Skeletal muscle tissue (tissue), 4 donors: Measurements from ENCODE around the gene PRDM16. TPM values are rescaled to one million over a fixed set of nuclear protein-coding genes. Genes with fewer than 3 reads are reported as not detected.

Experiments used
- H3K27ac ChIP-seq: one replicate; pipeline ENCODE4 v1.7.0; 2013; ENCODE audit warnings: mild to moderate bottlenecking, low read depth, low read length, inconsistent platforms
- H3K27me3 ChIP-seq, 3 donors: one replicate each; pipeline ENCODE4 v1.7.0; 2013; ENCODE audit warnings: low read length in 3 of 3; ENCODE audit not compliant: control insufficient read depth in 3 of 3, insufficient read depth in 3 of 3
- H3K36me3 ChIP-seq, 3 donors: one replicate each; pipeline ENCODE4 v1.7.0; 2013; ENCODE audit warnings: low read length in 3 of 3; ENCODE audit not compliant: control insufficient read depth in 3 of 3, insufficient read depth in 3 of 3
- H3K4me1 ChIP-seq, 3 donors: one replicate each; pipeline ENCODE4 v1.7.0; 2013; ENCODE audit warnings: low read length in 3 of 3, mild to moderate bottlenecking in 3 of 3; ENCODE audit not compliant: control insufficient read depth in 3 of 3, insufficient read depth in 3 of 3
- H3K4me3 ChIP-seq, 3 donors: one replicate each; pipeline ENCODE4 v1.7.0; 2013; ENCODE audit warnings: low read length in 3 of 3
- H3K9ac ChIP-seq, 3 donors: one replicate each; pipeline ENCODE4 v1.7.0; 2013; ENCODE audit warnings: low read length in 3 of 3, mild to moderate bottlenecking in 3 of 3, moderate library complexity in 2 of 3, low read depth in 1 of 3
- H3K9me3 ChIP-seq, 3 donors: one replicate each; pipeline ENCODE4 v1.7.0; 2013; ENCODE audit warnings: low read length in 3 of 3; ENCODE audit not compliant: control insufficient read depth in 3 of 3
- total RNA-seq: library from RNA; depleted of rRNA; stranded (reverse); fragments of >200 nt; gene quantifications from one replicate; pipeline ENCODE4 v1.2.3, GENCODE V29; 2014
- donor health status: Osteomylitis.

Gene PRDM16
- total RNA-seq, 1 donor from 2014 or later = 4.7 TPM

DNA sequence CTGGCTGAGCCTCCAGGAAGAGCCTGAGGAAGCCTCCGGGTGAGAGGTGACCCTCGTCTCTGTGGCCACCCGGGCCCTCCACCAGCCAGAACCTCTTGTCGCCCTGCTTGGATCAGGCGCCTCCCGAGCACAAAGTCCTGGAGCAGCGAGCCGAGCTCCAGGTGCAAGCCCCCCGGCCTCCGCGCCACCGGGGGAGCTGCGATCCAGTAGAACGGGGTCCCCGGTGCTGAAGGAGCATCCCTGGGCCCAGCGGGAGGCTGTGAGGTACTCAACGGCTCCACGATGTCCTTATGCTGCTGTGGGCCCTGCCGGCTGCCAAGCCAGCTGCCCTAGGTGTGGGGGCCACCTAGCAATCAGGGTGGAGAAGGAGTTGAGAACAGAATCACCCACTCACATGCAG is 102.8 kb downstream of the PRDM16 start:
- H3K9me3 ChIP-seq = no peaks in the 10 kb centered on the region
- H3K27me3 ChIP-seq = peaks cover 0 to 13% (median 3%) of the 10 kb centered on the region in 3 donors
- H3K4me3 ChIP-seq = peak overlapping the region in 1 of 3 donors; percentile 80
- H3K4me1 ChIP-seq = peaks cover 31 to 54% (median 40%) of the 10 kb centered on the region in 3 donors
- H3K27ac ChIP-seq = peak overlapping the region; percentile 96
- H3K9ac ChIP-seq = peak overlapping the region; percentile 67 to 97 (median 92)
- no peaks in the 10 kb centered on the region for H3K36me3 ChIP-seq

DNA sequence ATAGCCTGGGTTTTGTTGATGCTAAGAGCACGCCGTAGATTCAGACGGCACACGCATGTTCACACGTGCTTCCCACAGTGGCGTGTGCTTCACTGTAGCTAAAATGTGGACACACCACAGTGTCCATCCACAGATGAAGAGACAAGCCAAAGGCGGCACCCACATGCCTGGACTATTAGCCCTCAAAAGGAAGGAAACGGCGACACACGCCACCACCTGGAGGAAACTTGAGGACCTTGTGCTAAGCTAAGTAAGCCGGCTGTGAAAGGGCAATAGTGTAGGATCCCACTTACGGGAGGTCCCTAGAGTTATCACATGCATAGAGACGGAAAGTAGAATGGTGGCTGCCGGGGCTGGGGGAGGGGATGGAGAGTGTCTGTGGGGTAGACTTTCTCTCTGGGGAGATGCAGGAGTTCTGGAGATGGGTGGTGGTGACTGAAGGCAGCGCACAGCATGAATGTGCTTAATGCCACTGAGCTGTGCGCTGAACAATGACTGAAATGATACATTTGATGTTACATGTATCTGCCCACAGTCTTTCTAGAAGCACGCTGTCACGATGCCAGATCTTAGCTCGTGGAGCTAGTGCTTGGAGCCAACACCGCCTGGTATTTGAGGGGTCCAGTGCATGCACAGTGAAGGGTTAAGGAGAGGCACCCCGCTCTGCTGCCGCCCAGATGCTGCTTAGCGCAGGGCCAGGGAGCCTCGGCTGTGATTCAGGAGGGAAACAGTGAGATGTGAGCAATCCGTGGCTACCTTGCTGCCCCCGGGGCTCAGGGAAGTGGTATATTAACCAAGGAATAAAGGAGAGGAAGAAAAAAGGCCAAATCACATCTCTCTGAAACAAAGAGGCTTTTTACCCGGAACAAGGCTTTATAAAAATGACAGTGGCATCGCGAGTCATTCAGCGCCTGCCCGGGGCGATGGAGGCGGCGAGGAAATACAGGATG is 103.7 kb downstream of the PRDM16 start:
- Histone ChIP-seq H3K4me3 (no peak overlapping the region), H3K27me3 (peaks cover 0 to 13% (median 3%) of the 10 kb centered on the region in 3 donors), H3K9me3 (no peaks in the 10 kb centered on the region), H3K27ac (no peak overlapping the region), H3K9ac (no peak overlapping the region), H3K4me1 (peaks cover 31 to 54% (median 40%) of the 10 kb centered on the region in 3 donors), H3K36me3 (no peaks in the 10 kb centered on the region)

DNA sequence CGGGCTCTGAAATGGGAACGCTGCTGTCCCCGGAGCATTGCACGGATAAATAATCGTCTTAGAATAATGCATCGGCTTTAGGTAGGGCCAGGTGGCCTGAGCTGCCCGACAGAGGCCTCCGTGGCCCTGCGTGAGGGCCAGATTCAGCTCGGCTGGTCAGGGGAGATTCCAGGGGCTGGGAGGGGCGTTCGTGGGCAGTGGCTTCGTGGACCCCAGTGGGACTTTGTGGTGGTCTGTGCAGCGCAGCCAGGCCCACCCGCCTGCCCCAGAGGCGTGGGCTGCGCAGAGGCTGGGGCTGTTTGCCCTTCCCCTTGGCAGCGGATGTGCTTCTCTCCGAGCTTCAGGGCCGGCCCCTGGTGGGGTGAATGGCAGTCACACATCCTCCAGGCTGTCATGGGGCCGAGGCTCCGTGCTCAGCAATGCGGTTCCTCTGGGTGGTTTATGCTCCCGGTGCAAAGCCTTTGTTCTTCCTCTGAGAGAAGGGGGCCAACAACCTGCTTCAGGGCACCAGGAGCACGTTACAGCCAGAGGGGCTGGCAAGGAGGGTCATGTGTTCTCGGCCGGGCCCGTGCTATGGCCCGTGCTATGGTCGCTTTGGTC is 104.5 kb downstream of the PRDM16 start:
- Histone ChIP-seq H3K9me3 (no peaks in the 10 kb centered on the region), H3K27me3 (peaks cover 0 to 13% (median 3%) of the 10 kb centered on the region in 3 donors), H3K4me3 (no peak overlapping the region), H3K9ac (no peak overlapping the region), H3K4me1 (peaks cover 31 to 54% (median 40%) of the 10 kb centered on the region in 3 donors), H3K36me3 (no peaks in the 10 kb centered on the region), H3K27ac (no peak overlapping the region)

DNA sequence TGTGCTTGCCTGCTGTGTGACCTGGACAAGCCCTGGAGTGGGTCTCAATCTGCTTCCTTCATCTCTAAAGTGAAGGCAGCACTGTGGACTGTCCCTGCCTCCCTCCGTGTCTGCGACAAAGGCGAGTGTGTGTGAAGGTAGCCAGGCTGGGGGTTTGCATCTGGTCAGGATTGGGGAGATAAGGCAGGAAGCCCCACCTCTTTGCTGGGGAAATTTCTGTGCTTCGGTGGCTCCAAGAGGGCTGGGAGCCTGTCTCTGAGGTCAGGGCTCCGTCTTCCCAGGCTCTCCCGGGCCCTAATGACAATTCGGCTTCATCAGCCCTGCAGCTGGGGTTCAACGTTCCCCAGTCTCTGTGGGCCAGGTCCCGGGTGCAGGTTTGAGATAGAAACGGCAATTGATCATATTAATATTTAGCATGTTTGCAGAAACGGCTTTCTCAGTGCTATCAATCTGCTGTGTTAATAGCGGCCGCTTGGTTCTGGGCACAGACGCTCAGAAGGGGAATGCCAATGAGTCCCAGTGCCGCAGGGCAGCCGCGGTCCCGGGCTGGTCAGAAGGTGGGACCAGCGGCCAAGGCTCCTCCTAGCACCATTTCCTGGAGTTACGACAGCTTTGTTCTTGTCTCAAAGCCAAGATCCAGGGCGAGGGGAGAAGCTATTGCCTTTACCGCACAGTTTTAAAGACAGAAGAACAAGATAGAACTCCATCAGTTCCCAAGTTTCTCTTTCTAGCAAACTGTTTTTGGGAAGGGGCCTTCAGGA is 105.7 kb downstream of the PRDM16 start:
- H3K4me3 ChIP-seq = peak overlapping the region in 1 of 3 donors; percentile 35
- no peaks in the 10 kb centered on the region for H3K9me3 ChIP-seq
- peaks cover 0 to 13% (median 3%) of the 10 kb centered on the region in 3 donors for H3K27me3 ChIP-seq
- H3K27ac ChIP-seq = no peak overlapping the region
- H3K36me3 ChIP-seq = no peaks in the 10 kb centered on the region
- H3K9ac ChIP-seq = peak overlapping the region; percentile 41 to 62 (median 57)
- peaks cover 31 to 54% (median 40%) of the 10 kb centered on the region in 3 donors for H3K4me1 ChIP-seq

DNA sequence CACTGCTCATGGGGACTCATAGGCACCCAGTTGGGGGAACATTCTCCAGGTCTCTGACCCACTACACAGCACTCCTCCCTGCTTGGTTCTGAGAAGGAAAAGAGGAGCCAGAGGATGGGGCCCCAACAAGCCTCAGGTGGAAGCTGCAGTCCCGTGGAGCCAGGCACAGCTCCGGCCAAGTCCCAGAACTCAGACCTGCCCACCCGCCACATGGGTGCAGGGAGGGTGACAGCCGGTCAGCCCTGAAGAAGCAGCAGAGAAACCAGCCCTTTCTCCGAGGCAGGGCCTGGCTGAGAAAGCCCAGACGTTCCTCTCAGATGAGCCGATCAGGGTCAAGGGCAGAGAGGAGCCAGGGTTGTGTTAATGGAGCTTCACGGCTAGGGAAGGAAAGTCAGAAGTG is 106.5 kb downstream of the PRDM16 start:
- Histone ChIP-seq H3K4me3 (no peak overlapping the region), H3K9me3 (no peaks in the 10 kb centered on the region), H3K27me3 (peaks cover 0 to 13% (median 3%) of the 10 kb centered on the region in 3 donors), H3K9ac (peak overlapping the region; percentile 41 to 62 (median 57)), H3K36me3 (no peaks in the 10 kb centered on the region), H3K4me1 (peaks cover 27 to 49% (median 35%) of the 10 kb centered on the region in 3 donors), H3K27ac (no peak overlapping the region)

DNA sequence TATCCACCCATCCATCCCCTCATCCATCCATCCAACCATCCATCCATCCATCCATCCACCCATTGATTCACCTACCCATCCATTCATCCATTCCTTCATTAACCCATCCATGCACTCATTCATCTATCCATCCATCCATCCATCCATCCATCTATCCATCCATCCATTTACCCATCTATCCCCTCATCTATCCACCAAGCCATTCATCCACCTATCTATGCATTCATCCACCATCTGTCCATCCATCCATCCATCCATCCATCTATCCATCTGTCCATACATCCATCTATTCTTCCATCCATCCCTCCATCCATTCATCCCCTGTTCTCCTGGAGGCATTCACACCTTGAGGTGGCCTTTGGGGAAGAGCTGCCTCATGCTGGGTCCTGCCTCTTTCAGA is 107.0 kb downstream of the PRDM16 start:
- H3K27me3 ChIP-seq = peaks cover 0 to 13% (median 3%) of the 10 kb centered on the region in 3 donors
- no peak overlapping the region for H3K9ac ChIP-seq
- H3K27ac ChIP-seq = no peak overlapping the region

DNA sequence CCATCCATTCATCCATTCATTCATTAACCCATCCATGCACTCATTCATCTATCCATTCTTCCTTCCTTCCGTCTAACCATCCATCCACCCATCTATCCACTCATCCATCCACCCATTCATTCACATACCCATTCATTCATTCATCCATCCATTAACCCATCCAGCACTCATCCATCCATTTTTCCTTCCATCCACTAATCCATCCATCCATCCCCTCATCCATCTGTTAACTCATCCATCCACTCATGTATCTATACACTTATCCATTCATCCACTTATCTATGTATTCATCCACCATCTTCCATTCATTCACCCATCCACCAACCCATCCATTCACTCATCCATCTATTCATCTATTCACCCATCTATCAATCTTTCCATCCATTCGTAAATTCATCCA is 107.8 kb downstream of the PRDM16 start:
- Histone ChIP-seq H3K9me3 (no peaks in the 10 kb centered on the region), H3K27ac (no peak overlapping the region), H3K4me3 (no peak overlapping the region), H3K9ac (no peak overlapping the region), H3K36me3 (no peaks in the 10 kb centered on the region), H3K27me3 (peaks cover 0 to 7% (median 3%) of the 10 kb centered on the region in 3 donors), H3K4me1 (peaks cover 17 to 37% (median 23%) of the 10 kb centered on the region in 3 donors)

More for the DNA sequence above, 107.0 kb downstream of the PRDM16 start:
- peaks cover 23 to 44% (median 31%) of the 10 kb centered on the region in 3 donors for H3K4me1 ChIP-seq
- H3K36me3 ChIP-seq = no peaks in the 10 kb centered on the region
- no peak overlapping the region for H3K4me3 ChIP-seq
- no peaks in the 10 kb centered on the region for H3K9me3 ChIP-seq

DNA sequence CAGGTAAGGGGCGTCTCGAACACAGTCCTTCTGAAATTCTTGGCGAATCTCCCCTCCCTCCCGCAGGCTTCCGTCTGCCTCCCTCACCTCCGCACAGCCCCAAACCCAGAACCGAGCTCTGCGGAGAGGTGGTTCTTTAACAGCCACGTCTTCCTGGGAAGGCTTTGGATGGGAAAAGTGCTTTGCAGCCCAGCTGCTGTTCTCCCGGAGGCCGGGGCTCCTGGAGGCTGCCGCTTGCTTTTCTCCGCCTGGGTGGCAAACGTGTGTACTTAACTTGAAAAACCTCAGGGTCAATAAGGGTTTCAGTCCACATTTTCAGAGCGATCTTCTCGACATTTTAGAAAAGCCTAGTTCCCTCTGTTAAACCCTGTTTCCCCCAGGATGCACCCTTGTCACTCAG is 109.3 kb downstream of the PRDM16 start:
- no peaks in the 10 kb centered on the region for H3K9me3 ChIP-seq
- peaks cover 0 to 9% (median 3%) of the 10 kb centered on the region in 3 donors for H3K27me3 ChIP-seq
- H3K9ac ChIP-seq = no peak overlapping the region
- H3K27ac ChIP-seq = no peak overlapping the region
- peaks cover 17 to 22% (median 18%) of the 10 kb centered on the region in 3 donors for H3K4me1 ChIP-seq
- no peaks in the 10 kb centered on the region for H3K36me3 ChIP-seq
- no peak overlapping the region for H3K4me3 ChIP-seq

DNA sequence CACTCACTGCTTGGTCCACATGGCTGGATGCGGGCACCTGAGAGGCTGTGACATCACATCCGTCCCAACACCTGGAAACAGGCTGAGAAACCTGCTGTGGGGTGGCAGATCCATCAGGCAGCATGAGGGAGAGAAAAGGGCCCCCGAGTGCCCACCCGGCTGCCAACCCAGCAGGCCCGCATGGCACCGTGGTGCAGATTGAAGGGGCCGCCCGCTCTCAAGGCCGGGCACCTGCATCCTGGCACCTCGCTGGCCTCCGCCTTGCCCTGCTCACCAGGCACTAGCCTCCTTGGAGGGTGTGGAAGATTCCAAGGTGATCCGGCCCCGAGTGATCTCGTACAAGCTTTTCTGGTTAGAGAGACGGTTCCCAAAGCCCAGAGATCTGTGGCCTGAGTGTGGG is 110.5 kb downstream of the PRDM16 start:
- Histone ChIP-seq H3K9me3 (no peaks in the 10 kb centered on the region), H3K36me3 (no peaks in the 10 kb centered on the region), H3K27ac (no peak overlapping the region), H3K27me3 (peaks cover 4 to 20% (median 6%) of the 10 kb centered on the region in 3 donors), H3K9ac (no peak overlapping the region), H3K4me3 (no peak overlapping the region), H3K4me1 (peaks cover 10 to 12% (median 11%) of the 10 kb centered on the region in 3 donors)
